GM21825 (cell line): ENCODE measurements around the gene TIAM1.

Source experiments
- ATAC-seq: cut with Tn5 transposase; IDR thresholded peaks from one replicate; pipeline ENCODE4 v1.9.1; 2021; ENCODE audit warnings: mild to moderate bottlenecking, moderate library complexity; ENCODE audit not compliant: unreplicated experiment

The TIAM1 gene

DNA sequence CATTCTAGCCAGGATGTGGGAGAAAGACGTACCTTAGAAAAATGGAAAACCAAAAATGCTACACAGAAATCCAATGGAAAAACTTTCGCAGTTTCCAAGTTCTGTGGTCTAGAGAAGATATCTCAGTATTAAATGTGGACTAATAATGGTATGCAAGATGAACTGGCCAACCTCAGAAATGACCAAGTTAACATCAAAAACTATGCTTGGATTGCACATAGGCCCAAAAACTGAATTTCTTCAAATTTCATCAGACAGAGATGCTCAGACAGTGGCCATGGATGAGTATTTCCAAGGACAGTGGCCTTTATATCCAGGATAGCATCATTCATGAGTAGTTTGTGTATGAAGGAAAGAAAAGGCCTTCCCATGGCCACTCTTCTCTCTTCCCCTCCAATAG is 132.2 kb downstream of the TIAM1 start:
- ATAC-seq: no peak

DNA sequence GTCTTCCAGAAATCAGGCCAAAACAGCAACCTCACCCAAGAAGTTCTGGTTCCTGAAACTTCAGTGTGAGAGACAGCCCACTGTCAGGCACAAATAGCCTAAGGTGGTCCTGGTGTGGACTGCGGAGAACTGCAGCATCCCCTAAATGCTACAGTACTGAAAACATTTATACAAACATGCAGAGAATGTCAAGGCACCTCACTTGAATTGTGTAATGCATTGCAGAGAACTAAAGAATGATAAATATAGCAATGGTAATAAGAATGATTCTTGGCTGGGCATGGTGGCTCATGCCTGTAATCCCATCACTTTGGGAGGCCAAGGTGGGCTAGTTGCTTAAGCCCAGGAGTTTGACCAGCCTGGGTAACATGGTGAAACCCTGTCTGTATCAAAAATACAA is 138.6 kb downstream of the TIAM1 start:
- no peak for ATAC-seq

DNA sequence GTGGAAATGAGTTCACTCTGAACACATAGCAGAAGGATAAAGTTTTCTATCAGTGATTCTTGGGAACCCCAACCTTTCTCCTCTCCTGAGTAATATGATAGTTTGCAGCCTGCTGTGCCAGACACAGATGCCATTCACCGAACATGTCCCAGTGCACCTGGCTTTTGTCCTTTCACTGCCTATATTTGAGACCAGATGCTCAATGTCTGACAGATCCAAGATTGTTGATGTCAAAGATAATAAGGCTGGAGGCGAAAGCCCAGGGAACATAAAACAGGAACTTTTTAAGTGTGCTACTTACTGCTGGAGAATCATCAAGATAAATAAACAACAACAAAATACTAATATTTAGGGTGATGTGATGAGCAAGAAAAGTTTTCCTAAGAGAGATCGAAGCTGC is 139.3 kb downstream of the TIAM1 start:
- no peak for ATAC-seq

DNA sequence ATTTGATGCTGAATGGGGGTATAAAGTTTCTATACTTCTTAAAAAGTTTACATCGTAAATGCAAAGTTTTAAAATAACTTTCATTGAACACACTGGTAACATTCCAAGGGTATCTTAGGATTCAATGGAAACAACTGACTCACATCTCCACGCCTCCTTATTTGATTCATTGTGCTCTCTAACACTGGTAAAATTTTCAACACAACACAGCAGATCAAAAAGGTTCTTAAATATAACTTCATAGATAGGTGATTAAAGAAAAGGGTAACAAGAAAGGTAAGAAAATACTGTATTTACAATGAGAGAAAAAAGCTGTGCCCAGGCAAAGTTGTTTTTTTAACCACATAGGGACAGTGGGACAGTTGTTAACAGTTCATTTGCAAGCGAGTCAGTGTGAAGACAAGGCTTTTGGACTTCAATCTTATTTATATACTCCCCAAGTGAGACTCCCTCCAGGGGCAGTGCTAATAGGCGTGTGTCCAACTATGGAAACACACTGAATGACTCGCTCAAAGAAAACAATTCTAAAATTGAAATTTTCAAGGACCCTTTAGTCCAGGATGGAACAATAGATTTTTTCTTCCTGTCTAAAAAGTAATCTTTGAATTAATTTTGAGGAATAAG is 140.5 kb downstream of the TIAM1 start:
- ATAC-seq: no peak

DNA sequence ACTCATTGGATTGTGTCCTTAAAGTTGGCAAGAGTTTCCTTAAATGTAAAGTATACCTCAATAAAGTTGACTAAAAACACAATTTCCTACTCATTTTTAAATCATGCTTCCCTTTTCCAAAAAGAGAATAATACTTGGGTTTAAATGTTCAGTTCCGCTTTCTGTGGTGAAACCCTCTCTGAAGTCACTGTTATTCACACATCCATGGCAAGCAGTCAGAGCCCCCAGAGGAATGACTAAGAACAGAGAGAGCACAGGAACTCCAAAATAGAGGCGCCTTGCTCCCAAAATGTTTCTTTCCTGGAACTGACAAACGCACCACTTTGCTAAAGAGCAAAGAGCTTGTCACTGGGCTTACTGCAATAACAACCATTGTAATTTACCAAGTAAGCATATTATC is 142.5 kb downstream of the TIAM1 start:
- no peak for ATAC-seq

DNA sequence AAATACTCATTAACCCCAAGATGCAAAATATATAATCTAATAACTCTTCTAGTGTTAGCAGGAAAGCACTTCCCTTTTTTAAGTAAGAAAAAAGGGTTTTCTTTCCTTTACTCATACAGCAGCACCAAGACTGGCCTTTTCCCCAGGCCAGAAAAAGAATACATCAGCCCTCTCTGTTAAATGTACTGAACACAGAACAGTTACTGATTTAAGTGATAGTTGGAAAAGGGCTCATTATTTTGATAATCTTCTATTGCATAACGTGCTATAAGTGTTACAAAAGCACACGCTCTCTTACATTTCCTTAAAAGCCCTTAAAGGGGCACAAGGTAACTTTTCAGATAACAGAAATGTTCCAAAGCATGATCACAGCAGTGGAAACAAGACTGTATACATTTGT is 142.9 kb downstream of the TIAM1 start:
- ATAC-seq: no peak

DNA sequence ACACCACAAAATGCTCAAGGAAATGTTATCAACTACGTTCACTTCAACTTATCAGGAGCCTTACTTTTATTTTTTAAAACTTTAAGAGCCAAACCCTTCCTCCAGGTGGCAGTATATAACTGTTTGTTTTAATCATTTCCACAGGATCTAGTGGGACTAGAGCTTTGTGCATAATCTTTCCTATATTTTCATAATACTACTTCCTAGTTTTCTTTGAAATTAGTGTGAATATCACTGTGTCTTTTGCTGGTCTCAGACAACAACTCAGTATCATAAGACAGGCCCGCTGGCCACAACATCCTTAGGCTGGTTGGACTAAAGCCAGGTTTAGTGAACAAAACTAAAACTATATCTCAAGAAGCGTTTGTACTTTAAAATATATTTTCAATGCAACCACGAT is 145.5 kb downstream of the TIAM1 start:
- ATAC-seq: no peak

DNA sequence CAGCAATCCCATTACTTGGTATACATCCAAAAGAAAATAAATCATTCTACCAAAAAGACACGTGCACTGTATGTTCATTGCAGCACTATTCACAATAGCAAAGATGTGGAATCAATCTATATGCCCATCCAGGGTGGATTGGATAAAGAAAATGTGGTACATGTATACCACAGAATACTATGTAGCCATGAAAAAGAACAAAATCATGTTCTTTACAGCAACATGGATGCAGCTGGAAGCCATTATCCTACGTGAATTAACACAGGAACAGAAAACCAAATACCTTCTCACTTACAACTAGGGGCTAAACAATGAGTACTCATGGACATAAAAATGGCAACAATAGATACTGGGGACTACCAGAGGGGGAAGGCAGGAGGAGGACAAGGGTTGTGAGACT is 147.3 kb downstream of the TIAM1 start:
- ATAC-seq: no peak

DNA sequence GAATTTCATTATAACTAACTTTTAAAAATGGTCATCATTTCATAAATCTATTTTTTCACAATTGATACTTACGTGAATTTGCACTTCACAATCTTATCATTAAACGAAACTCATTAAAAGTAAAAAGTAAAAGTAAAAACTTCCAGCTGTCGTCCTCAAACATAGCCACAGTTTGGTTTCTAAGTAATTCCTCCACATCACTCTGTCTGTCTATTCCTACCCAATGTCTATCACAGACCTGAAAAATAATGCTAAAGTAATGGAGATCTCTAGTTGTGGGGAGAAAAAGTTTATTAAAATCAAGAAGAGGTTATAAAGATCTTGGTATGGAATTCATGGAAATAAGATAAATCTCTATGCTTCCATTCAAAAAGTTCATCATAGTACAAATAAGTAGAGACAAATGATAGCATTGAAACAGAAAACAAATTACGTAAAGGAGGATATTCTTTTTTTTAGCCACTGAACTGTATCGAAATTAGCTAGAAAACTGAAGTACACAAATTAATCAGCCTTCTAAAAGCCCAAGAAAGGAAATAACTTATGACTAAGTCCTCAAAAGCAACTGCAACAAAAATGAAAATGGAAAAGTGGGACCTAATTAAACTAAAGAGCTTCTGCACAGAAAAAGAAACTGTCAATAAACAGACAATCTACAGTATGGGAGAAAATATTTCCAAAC is 148.6 kb downstream of the TIAM1 start:
- no peak for ATAC-seq

DNA sequence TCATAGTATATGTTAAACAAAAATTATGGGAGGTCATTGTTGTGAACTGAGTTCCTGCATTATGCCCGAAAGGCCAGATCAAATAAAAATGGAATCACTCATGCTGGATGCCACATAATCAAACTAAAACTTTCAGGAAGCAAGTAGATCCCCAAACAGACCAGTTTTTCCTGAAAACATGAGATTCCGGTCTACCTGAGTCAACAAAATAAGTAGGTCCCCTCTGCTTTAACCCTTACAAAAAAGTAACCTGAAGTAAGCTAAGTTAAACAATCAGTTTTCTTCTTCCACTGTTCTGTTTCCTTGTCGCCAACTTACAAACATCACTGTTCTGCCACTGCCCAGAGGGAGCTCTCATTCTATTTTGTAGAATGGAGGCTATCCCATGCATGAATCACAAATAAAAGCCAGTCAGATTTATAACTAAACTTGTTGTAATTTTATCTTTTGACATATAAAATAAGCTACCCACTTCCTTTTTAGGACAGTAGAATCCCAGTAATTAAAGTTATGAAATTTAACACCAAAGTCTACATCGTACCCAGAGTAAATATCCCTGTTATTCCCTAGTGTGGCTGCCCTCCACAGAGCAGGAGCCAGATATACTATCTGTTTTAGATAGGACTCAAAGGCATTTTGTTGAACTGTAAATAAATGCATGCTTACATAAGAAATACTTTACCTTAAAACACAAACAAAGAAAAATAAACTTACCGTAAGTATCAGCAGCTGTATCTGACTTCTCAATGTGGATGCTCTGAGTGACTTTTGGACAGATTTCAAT is 149.4 kb downstream of the TIAM1 start:
- no peak for ATAC-seq

DNA sequence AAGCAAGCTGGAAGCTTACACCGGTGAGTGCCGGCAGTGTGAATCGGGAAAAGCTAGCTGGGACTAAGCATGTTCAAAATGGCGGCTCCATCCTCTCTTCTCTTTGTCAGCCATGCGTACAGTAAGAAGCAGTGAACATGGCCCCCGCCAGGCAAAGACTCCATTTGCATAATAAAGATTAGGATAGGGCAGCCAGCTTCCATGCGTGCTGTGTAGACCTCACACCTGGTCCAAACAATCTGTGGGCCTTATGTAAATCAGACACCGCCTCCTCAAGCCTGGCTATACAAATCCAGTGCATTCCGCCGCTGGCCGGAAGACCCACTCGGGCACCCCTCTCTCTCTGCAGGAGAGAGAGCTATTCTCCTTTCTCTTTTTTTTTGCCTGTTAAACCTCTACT is 150.3 kb downstream of the TIAM1 start:
- no peak for ATAC-seq

DNA sequence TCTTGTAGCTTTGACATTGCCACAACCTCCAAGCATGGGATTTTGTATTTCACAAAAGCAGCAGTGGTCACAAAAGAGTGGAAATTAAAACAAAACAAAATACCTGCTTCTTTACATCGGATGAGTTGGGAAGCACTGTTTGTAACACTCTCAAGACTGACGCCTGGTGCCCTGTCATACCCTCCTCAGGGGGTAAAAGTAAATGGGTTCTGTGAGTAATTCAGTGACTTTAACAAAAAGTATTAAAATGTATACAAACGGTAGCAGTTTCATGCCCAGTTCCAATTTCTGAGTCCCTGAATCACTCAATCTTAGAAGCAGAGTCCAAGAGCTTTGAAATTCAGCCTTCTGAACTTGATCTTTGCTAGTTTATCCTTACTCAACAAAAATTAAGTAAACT is 152.5 kb downstream of the TIAM1 start:
- no peak for ATAC-seq

DNA sequence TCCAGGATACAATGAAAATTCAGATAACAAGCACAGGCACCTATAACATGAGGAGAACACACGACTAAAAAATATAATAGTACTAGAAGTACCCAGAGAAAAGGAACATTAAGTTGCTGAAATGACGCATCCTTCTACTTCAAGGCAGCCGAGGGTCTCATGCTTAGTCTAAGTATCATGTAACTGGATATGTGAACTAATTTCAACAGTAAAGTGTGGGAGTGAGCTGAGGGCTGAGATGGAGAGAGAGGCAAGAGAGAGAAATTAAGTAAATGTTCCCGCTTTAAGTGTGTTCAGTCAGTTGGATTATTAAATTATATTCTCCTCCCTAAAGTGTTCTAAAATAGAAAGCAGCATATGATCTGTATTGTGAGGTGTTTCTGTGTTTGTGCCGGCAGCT is 153.5 kb downstream of the TIAM1 start:
- no peak for ATAC-seq

DNA sequence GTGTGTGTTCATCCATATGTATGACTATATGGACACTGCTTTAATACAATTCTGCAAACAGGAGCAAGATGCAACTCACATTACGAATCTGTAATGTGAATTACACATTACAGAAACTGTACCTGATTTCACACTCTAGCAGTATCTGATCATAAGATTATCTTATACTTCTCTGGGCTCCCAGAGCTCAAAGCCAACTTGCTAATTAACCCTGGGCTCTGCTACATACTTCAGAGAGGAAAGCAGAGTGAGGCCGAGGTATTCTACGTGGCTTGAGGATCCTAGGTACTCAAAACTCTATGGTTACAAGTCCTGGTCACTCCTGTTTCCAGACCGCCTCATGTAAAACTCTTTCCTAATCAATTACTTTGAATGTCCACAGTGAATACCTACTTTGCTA is 156.6 kb downstream of the TIAM1 start:
- ATAC-seq: no peak

DNA sequence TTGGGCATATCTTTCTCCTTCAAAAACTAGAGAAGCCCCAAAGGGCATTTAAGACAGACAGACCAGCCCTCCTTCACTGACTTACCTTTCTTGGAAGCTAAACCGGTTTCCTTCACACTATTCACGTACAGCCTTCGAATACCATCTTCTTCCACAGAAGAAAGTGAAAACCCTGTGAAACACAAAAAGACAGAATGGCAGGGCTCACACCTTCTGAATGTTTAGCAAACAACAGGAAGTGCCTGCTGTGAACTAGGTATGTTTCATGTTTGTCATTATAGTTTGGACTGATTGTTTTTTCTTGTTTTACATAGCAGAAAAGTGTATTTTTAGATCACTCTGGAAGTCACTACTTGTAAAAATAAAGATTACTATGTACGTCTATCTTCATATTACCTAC is 157.1 kb downstream of the TIAM1 start:
- ATAC-seq: no peak

DNA sequence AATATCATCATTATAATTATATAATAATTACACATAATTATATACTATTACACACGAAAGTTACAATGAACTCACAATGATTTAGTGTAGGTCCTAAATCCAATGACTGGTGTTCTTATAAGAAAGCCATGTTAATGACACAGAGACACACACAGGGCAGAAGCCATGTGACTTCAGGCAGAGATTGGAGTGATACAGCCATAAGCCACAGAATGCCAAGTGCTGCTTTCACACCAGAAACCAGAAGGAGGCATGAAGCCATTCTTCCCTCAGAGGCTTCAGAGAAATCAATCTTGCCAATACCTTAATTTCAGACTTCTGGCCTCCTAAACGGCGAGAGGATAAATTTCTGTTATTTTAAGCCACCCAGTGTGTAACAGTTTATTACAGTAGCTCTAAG is 158.4 kb downstream of the TIAM1 start:
- ATAC-seq: no peak

DNA sequence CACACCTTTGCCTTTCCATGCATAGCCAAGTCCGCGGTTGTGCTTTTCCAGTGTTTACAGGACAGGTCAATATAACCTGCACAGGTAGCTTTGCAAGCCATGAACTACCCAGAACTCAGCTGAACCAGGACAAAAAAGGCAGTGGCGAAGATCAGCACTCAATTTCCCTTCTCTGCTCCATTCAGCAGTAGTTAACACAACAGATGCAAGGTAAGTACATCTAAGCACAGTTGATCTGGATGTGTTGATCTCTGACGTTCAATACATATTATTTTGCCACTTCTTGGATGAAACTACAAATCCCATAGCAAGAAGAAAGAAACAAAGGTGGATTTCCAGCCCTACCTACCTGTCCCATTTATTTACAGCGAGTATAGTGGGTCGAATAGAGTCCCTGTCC is 159.2 kb downstream of the TIAM1 start:
- no peak for ATAC-seq

DNA sequence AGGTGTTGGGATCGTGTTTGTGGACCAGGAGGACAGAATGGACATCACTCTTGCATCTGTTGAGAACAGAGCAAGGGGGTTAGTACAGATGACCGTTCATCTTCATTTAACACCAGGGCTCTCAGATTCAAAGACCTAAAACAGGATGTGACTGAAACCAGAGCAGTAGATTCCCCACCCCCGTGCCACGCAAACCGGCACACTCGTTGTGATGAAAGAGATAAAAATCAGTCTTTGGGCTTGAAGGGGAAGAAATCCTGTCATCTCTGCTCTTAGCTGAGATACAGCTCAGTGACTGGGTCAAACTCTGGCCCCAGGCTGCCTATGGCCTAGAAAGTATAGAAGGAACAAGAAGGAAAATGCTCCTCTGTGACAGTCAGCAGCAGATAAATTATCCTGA is 159.6 kb downstream of the TIAM1 start:
- no peak for ATAC-seq

DNA sequence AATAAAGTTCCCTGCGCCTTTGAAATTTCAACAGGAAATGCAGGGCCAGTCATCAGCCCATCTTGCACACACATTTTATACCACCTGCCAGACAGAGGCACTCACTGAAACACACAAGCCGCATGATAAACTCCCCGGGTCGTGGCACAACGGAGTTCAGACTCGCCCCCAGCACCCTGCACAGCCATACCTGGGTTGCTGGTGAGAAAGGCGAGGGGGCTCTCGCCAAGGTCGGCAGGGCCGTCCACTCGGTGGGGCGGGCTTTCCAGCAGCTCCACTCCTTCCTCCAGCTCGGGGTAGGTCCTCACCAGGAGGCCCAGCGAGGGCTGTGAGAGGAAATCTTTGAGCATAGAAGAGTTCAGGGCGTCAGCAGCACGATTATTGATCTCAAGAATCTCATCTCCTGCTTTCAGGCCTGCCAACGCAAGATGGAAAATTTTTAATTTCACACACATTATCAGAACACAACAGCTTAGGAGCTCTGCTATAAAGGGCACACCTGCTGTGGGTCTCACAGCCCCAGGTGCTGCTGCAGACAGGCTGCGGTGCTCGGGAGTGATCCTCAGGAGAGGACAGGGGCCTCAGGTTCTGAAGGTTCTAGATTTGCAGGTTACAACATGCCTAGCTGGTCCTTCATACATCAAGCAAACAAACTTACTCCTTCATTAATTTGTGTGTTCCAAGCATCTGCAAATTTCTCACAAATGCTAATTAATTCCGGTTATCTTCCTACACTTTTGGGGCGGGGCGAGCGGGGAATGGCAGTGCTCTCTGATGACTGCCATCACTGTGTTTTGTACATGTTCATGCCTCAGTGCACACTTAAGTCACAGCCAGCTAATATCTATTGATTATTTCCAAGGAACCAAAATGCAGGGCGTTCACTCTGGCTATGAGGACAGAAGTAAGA is 161.6 kb downstream of the TIAM1 start:
- no peak for ATAC-seq

DNA sequence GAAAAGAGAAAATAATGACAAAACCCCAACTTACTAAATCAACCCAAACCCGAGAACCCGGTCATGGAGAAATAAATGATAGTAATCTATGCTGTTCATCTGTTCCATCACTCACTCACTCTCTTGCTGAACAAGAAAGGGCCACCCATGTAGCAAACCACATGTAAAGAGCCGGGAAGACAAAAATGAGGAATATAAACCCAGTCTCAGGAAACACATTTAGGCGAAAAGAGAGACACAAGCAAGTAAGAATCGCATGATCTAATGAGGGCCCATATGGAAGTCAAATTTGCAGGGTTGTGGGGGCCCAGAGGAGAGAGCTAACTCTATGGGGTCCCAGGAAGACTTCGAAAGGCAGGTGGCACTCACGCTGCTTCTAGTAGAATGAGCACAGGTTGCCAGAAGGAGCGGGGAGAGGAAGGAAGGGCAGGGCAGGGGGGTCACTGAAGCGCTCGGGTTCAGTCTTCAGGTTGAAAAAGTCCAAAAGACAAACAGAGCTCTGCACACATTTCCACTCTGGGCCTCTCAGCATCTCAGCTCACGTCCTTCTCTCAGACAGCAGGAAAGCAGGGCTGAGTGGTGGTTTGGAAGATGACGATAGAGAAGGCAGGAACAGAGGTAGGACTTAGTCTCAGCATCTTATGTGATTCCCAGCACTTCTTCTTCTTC is 162.8 kb downstream of the TIAM1 start:
- ATAC-seq: no peak
